Stimulated activated CD4-positive, alpha-beta T cell treated with anti-CD3 and anti-CD28 coated beads, Interleukin-1b, Interleukin-23, amount 100 ng/mL, for 48 hours (primary cell): ENCODE data around the gene SNN.

ENCODE experiments used
- DNase-seq: peaks from one replicate; pipeline ENCODE4 v3.0.0-alpha.2; 2020

SNN gene

DNA sequence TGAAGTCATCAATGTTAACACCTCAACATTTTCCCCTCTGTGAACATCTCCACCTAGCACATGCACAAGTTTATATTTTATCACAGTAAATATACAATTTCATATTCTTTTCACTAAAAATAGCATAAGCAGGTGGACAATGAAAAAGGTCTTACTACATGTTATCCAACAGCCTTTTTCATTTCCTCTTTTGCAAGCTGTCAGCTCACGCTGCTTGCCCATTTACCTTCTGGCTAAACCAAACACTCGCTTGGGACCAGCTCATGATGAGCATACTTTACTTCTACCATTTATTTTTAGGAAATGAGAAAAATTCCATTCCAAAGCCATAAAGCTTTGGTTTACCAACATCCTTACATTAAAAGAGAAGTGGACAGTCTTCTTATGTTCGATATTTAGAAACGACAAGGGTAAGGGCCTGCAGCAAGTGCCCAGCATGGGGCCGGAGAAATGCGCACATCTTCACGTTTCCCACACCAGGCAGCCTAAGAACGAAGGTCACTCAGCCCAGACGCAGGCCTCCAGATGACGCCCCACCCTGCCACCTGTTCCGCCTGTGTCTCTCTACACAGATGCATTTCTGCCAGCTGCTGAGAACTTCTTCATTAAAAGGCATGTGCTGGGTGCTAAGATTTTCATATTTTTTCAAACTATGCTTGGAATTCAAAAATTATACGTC, 13.9 kb downstream of the SNN start:
- no peak for DNase-seq

GRCh38 chr16:11682655-11683096, 14.4 kb downstream of the SNN start:
- no peak for DNase-seq

- no peak for DNase-seq
Measured at GRCh38 chr16:11683145-11683544, 14.9 kb downstream of the SNN start.

- DNase-seq = no peak
Measured at GRCh38 chr16:11684231-11685025, 16.2 kb downstream of the SNN start.

- no peak for DNase-seq
Measured at GRCh38 chr16:11685844-11686618, 17.8 kb downstream of the SNN start.

DNA sequence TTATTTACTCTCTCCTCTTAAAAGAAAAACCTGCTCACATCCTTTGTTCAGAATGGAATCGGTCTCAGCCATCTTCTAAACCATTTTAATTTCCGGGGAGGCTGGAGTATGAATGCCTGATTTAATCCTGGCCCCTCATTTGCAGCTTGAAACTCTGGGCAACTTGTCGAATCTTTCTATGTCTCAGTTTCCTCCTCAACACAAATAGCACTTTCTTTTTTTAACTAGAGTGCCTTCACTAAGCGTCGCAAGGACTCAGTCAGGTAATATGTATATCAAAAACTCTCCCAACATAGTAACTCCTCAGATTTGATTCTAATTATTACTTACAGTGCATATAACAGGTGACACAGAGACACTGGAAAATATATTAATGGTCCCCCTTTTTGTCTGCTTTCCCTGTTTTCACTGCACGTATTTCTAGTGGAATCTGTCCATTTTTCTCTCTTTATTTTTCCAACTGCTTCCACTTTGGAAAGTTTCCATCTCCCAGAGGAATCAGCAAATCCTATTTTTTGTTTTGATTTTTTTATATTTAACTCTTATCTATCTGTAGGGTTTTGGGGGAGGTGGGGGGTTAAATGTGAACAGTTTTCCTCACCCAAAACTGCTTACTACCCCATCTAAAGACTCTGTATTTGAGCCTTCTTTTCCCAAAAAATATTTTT, 18.6 kb downstream of the SNN start:
- no peak for DNase-seq

GRCh38 chr16:11687601-11688519, 19.6 kb downstream of the SNN start:
- DNase-seq = no peak

GRCh38 chr16:11688520-11688886, 20.2 kb downstream of the SNN start:
- no peak for DNase-seq

GRCh38 chr16:11689031-11689840, 21.0 kb downstream of the SNN start:
- DNase-seq = no peak

- DNase-seq = no peak
Measured at GRCh38 chr16:11691235-11691634, 23.0 kb downstream of the SNN start.

GRCh38 chr16:11691771-11692170, 23.5 kb downstream of the SNN start:
- DNase-seq = no peak

GRCh38 chr16:11692171-11692570, 23.9 kb downstream of the SNN start:
- DNase-seq = no peak

DNA sequence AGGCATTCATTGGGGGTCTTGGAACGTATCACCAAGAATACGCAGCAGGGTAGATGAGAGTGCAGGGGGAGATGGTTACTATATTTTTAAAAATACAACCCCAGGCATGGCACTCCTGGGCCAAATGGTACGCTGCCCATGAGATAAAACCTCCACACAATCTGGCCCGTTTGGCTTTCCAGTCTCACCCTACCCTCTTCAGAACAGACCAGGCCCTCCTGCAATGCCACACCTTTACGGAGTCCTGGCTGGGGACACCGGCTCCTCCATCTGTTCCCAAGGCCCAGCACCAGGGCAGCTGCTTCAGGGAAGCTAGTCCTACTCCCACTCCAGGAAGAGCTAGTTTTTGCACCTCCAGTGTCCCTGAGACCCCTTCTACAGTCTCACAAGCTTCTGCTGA, 24.4 kb downstream of the SNN start:
- DNase-seq = no peak

GRCh38 chr16:11696266-11697012, 28.2 kb downstream of the SNN start:
- DNase-seq = no peak

GRCh38 chr16:11697319-11697718, 29.1 kb downstream of the SNN start:
- no peak for DNase-seq

DNA sequence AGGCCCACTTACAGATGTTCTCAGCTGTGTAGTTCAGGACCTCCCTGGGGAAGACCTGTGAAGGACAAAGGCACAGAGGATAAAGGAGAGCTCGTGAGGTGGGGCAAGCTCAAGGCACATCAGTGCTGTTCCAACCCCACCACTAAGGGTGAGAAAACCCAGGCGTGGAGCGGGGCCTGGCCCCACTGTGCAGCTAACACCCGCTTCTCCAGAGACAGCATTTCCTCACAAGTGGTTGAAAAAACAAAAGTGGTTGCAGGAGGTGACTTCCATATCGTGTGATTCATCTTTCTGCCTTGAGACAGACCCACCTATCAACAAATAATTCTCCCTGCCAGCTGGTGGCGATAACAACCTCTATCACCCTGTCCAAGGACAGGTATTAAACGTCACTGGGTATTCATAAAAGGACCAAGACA, 30.0 kb downstream of the SNN start:
- DNase-seq = peak; percentile 14

GRCh38 chr16:11699234-11699894, 31.1 kb downstream of the SNN start:
- DNase-seq = no peak

GRCh38 chr16:11700264-11701029, 32.2 kb downstream of the SNN start:
- DNase-seq = no peak
